Endothelial cell of umbilical vein (primary cell): ENCODE data around the gene IGF2BP2. TPM values are rescaled to one million over a fixed set of nuclear protein-coding genes. Genes with fewer than 3 reads are reported as not detected.
"Not testable (repeated sequence)": the region's sequence is repeated elsewhere in the genome, so short reads cannot be mapped to it uniquely, and the experiment has no call there.

Experiments used
- BruUV-seq: library from RNA; stranded (reverse); fragments of 400-500 nt; replicated peaks from 2 replicates; lab custom pipeline; 2021; lab: Mats Ljungman, UMichigan
- CTCF ChIA-PET: fragments of 300-600, 350-600 bp; sonication (Branson Sonifier 250); formaldehyde crosslinking; loops from one replicate; lab custom pipeline; 2021; ENCODE audit warnings: antibody characterized with exemption, inconsistent platforms; lab: Charles Lee
- POLR2A ChIA-PET: fragments of 300-600, 350-600 bp; sonication (Branson Sonifier 250); formaldehyde crosslinking; loops from one replicate; lab custom pipeline; 2021; ENCODE audit warnings: antibody characterized with exemption, inconsistent platforms; lab: Charles Lee
- DNase-seq: peaks from one replicate; pipeline ENCODE4 v3.0.0-alpha.2; 2011; ENCODE audit warnings: low read depth, low spot score
- FAIRE-seq: peaks from 2 replicates; lab custom pipeline; 2011; peaks lifted over from hg19 to GRCh38; lab: Jason Lieb, UNC
- H2AFZ ChIP-seq: 2 replicates; pipeline ENCODE4 v1.6.0; 2012; ENCODE audit warnings: low read depth, low read length, control low read depth, inconsistent platforms
- H3K27ac ChIP-seq: 2 replicates; pipeline ENCODE4 v1.5.1; 2011; ENCODE audit warnings: low read depth, mild to moderate bottlenecking, control low read depth, low read length, moderate library complexity; ENCODE audit not compliant: insufficient read depth
- H3K27me3 ChIP-seq, 2 experiments: 2 replicates each; pipeline versions ENCODE4 v1.6.0 to v1.6.1; 2011; ENCODE audit warnings: low read length in 2 of 2, mixed read lengths in 1 of 2; ENCODE audit not compliant: control insufficient read depth in 2 of 2, insufficient read depth in 2 of 2
- H3K36me3 ChIP-seq, 2 experiments: 2 replicates in 1 of 2; 3 replicates in 1 of 2; pipeline ENCODE4 v1.5.1; 2011; ENCODE audit warnings: low read length in 2 of 2, mild to moderate bottlenecking in 1 of 2, moderate library complexity in 1 of 2; ENCODE audit not compliant: control insufficient read depth in 2 of 2, insufficient read depth in 2 of 2; ENCODE audit errors: extremely low read depth in 1 of 2
- H3K4me1 ChIP-seq: 3 replicates; pipeline ENCODE4 v1.5.1; 2011; ENCODE audit warnings: mild to moderate bottlenecking, low read length; ENCODE audit not compliant: control insufficient read depth, insufficient read depth; ENCODE audit errors: extremely low read depth
- H3K4me2 ChIP-seq: 2 replicates; pipeline ENCODE4 v1.6.1; 2011; ENCODE audit warnings: low read length, control low read depth, mixed read lengths; ENCODE audit not compliant: insufficient read depth
- H3K4me3 ChIP-seq, 3 experiments: fragments of 200-600 bp in 1 of 3; sonication (generic), shearing (Covaris generic) in 1 of 3; replicated peaks in 1 of 3; 2 replicates each; pipeline ENCODE4 v1.5.1; 2011 to 2016; ENCODE audit warnings: control low read depth in 3 of 3, low read length in 3 of 3, mild to moderate bottlenecking in 2 of 3, inconsistent platforms in 1 of 3, low read depth in 1 of 3, moderate library complexity in 1 of 3; ENCODE audit not compliant: insufficient read depth in 1 of 3
- H3K79me2 ChIP-seq: 2 replicates; pipeline ENCODE4 v1.6.0; 2012; ENCODE audit warnings: low read length, inconsistent platforms; ENCODE audit not compliant: control insufficient read depth, insufficient read depth
- H3K9ac ChIP-seq: replicated peaks from 2 replicates; pipeline ENCODE3; 2011; ENCODE audit warnings: low read length, control low read depth; ENCODE audit not compliant: insufficient read depth; ENCODE audit errors: extremely low read depth
- H3K9me1 ChIP-seq: replicated peaks from 3 replicates; pipeline ENCODE4 v1.6.0; 2011; ENCODE audit warnings: mild to moderate bottlenecking, low read length; ENCODE audit not compliant: control insufficient read depth, insufficient read depth; ENCODE audit errors: extremely low read depth
- H3K9me3 ChIP-seq: replicated peaks from 2 replicates; pipeline ENCODE4 v1.5.1; 2012; ENCODE audit warnings: low read length, inconsistent platforms; ENCODE audit not compliant: control insufficient read depth, insufficient read depth
- H4K20me1 ChIP-seq: replicated peaks from 2 replicates; pipeline ENCODE3; 2011; ENCODE audit warnings: mild to moderate bottlenecking, low read length; ENCODE audit not compliant: control insufficient read depth, insufficient read depth; ENCODE audit errors: extremely low read depth
- EZH2 ChIP-seq: IDR thresholded peaks from 2 replicates; pipeline ENCODE4 v1.6.1; 2012; ENCODE audit warnings: borderline replicate concordance, low read depth, mild to moderate bottlenecking, moderate library complexity, low read length, inconsistent platforms; ENCODE audit not compliant: severe bottlenecking
- GATA2 ChIP-seq: IDR thresholded peaks from 2 replicates; pipeline ENCODE4 v1.7.0; 2011; ENCODE audit warnings: low read depth, mild to moderate bottlenecking, moderate library complexity, mixed read lengths, low read length; ENCODE audit not compliant: insufficient read length, insufficient read depth
- JUN ChIP-seq: IDR thresholded peaks from 2 replicates; pipeline ENCODE4 v1.6.1; 2011; ENCODE audit warnings: borderline replicate concordance, low read depth; ENCODE audit not compliant: insufficient read length, insufficient read depth
- MAX ChIP-seq: IDR thresholded peaks from 2 replicates; pipeline ENCODE4 v1.6.1; 2011; ENCODE audit not compliant: insufficient read depth, insufficient read length
- MYC ChIP-seq: IDR thresholded peaks from one replicate; pipeline ENCODE4 v1.6.1; 2011; ENCODE audit warnings: mild to moderate bottlenecking, low read depth, low read length
- POLR2A ChIP-seq: IDR thresholded peaks from 2 replicates; pipeline ENCODE4 v1.6.1; 2012; ENCODE audit warnings: low read depth, mild to moderate bottlenecking, control low read depth, low read length
- POLR2AphosphoS5 ChIP-seq: IDR thresholded peaks from 2 replicates; pipeline ENCODE4 v1.6.1; 2012; ENCODE audit warnings: low read depth, mild to moderate bottlenecking, control low read depth, low read length, moderate library complexity; ENCODE audit not compliant: insufficient read depth
- dilution Hi-C: fragments of 300-500 bp; cut with MboI; formaldehyde crosslinking; loops from one replicate; pipeline ENCODE4 v1.15.0; 2019; ENCODE audit warnings: low sequenced_read_pairs; ENCODE audit not compliant: extremely low pct_ligation_motif_present
- intact Hi-C: fragments of 100-400 bp; cut with micrococcal nuclease; formaldehyde crosslinking; loops from one replicate; pipeline ENCODE4 v1.10.0; 2022
- polyA plus RNA-seq, 4 experiments: library from polyadenylated mRNA; depleted of rRNA in 3 of 4; stranded (reverse) in 3 of 4; unstranded in 1 of 4; fragments of >200 nt; gene quantifications; 2 replicates each; pipeline versions ENCODE4 v1.2.1 to v1.2.3, GENCODE V29; 2011 to 2012; ENCODE audit warnings: missing spikeins in 1 of 4
- total RNA-seq: library from RNA; stranded (reverse); gene quantifications from 2 replicates; pipeline ENCODE4 v1.2.3, GENCODE V29; 2021

The IGF2BP2 gene
- total and polyA plus RNA-seq, 2 donors (not counting 3 experiments of a cell fraction or from before 2014, with no cell fraction given), result 10.7 to 130 TPM

GRCh38 chr3:185640308-185640707 lies 184.5 kb downstream of the IGF2BP2 start:
- Histone ChIP-seq H3K4me2 (no peak overlapping the region), H3K36me3 (peaks cover 5% of the 10 kb centered on the region in 2 experiments), H3K27me3 (no peaks in the 10 kb centered on the region), H3K27ac (no peak overlapping the region), H3K4me1 (no peaks in the 10 kb centered on the region), H3K9me1 (no peaks in the 10 kb centered on the region), H3K4me3 (no peak overlapping the region), H3K9ac (no peak overlapping the region), H3K79me2 (no peaks in the 10 kb centered on the region), H2AFZ (no peak overlapping the region), H3K9me3 (no peaks in the 10 kb centered on the region), H4K20me1 (no peaks in the 10 kb centered on the region)
- intact Hi-C loops, result no loop called here
- BruUV-seq, result no TSS peak
- dilution Hi-C loops, result no loop called here
- no peak for TF ChIP-seq MAX
- no peak for TF ChIP-seq POLR2A
- TF ChIP-seq POLR2AphosphoS5, result no peak
- TF ChIP-seq GATA2, result no peak
- no peak for TF ChIP-seq MYC
- TF ChIP-seq JUN, result no peak
- ChIA-PET POLR2A (no interaction called here), CTCF (interaction anchor here (1.1 to 1.2 kb wide), 2 partner anchors 10 to 20 kb away, joined by 3 to 4 read pairs; no protein-coding TSS in a partner anchor)
- peak; percentile 64 for DNase-seq
- peak; percentile 44 for FAIRE-seq

- Histone ChIP-seq H3K4me2 (no peak overlapping the region), H3K9ac (no peak overlapping the region), H3K36me3 (peaks cover 4 to 5% of the 10 kb centered on the region in 2 experiments), H3K9me3 (no peaks in the 10 kb centered on the region), H4K20me1 (no peaks in the 10 kb centered on the region), H3K79me2 (no peaks in the 10 kb centered on the region), H3K27ac (no peak overlapping the region), H2AFZ (no peak overlapping the region), H3K27me3 (no peaks in the 10 kb centered on the region), H3K4me3 (no peak overlapping the region), H3K9me1 (no peaks in the 10 kb centered on the region), H3K4me1 (no peaks in the 10 kb centered on the region)
- dilution Hi-C loops (no loop called here), intact Hi-C loops (no loop called here)
- CTCF ChIA-PET, result interaction anchor here (1.2 kb wide), 1 partner anchor 11 kb away, joined by 3 read pairs; no protein-coding TSS in a partner anchor
- DNase-seq, result no peak
- no peak for TF ChIP-seq EZH2
- BruUV-seq, result no TSS peak
- POLR2A ChIA-PET, result no interaction called here
- FAIRE-seq, result no peak
These were observed 185.1 kb downstream of the IGF2BP2 start for GRCh38 chr3:185639632-185640206.

GRCh38 chr3:185638651-185639050 lies 186.2 kb downstream of the IGF2BP2 start:
- H3K4me3 ChIP-seq, H4K20me1 ChIP-seq, H3K36me3 ChIP-seq, BruUV-seq, H3K4me2 ChIP-seq, H3K9ac ChIP-seq, POLR2A ChIA-PET, H3K27me3 ChIP-seq, dilution Hi-C loops, H3K79me2 ChIP-seq, H3K9me3 ChIP-seq, DNase-seq, H3K27ac ChIP-seq, intact Hi-C loops, FAIRE-seq, H3K9me1 ChIP-seq, H3K4me1 ChIP-seq, H2AFZ ChIP-seq: not testable (repeated sequence)
- CTCF ChIA-PET, result interaction anchor here (2.1 kb wide), 1 partner anchor 22 kb away, joined by 7 read pairs; no protein-coding TSS in a partner anchor
